PFSK-1 (cell line): Measurements from ENCODE around the gene IGF1R.

ENCODE experiments used
- FOXP2 ChIP-seq: optimal IDR thresholded peaks from 2 replicates; pipeline ENCODE3; 2011; ENCODE audit warnings: borderline replicate concordance, control low read depth, inconsistent platforms; ENCODE audit not compliant: insufficient read depth; ENCODE audit errors: extremely low read length, extremely low read depth
- POLR2AphosphoS5 ChIP-seq: IDR thresholded peaks from 2 replicates; pipeline ENCODE4 v1.6.1; 2012; ENCODE audit warnings: low read depth, mild to moderate bottlenecking, control low read depth, low read length, moderate library complexity
- SIN3A ChIP-seq: IDR thresholded peaks from 2 replicates; pipeline ENCODE4 v1.6.1; 2012; ENCODE audit warnings: mild to moderate bottlenecking, low read length, moderate library complexity, borderline replicate concordance; ENCODE audit not compliant: insufficient read depth
- TAF1 ChIP-seq: IDR thresholded peaks from 2 replicates; pipeline ENCODE4 v1.6.1; 2012; ENCODE audit warnings: low read length, control low read depth, borderline replicate concordance; ENCODE audit not compliant: insufficient read depth
- TF ChIP-seq, protein P1 (sequence below), 2 experiments: IDR thresholded peaks; 2 replicates each; pipeline versions ENCODE4 v1.6.1 to v1.8.0; 2011 to 2012; ENCODE audit warnings: low read depth in 2 of 2, low read length in 2 of 2, control low read depth in 1 of 2, inconsistent platforms in 1 of 2, mild to moderate bottlenecking in 1 of 2, moderate library complexity in 1 of 2; ENCODE audit not compliant: insufficient read depth in 1 of 2

The IGF1R gene

DNA sequence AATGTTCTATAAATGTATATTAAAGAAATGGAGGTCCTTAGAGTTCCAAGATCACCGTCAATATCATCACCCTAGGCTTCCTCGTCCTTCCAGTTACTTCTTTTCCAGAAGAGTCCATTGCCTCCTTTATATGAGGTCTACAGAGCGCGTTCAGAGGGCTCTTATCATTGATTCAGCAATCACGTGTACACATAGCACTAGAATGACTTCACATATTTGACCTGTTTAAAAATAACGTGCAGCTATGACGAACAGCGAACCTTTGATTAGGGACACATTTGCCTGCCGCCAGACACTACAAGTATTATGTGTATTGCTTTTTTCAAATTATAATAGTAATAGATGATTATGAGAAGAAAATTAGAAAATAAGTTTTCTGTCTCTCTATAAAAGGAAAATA, 26.0 kb downstream of the IGF1R start:
- TF ChIP-seq TAF1 = no peak
- no peak for TF ChIP-seq FOXP2
- TF ChIP-seq POLR2AphosphoS5 = no peak
- no peak for TF ChIP-seq SIN3A
- TF ChIP-seq, protein P1, sequence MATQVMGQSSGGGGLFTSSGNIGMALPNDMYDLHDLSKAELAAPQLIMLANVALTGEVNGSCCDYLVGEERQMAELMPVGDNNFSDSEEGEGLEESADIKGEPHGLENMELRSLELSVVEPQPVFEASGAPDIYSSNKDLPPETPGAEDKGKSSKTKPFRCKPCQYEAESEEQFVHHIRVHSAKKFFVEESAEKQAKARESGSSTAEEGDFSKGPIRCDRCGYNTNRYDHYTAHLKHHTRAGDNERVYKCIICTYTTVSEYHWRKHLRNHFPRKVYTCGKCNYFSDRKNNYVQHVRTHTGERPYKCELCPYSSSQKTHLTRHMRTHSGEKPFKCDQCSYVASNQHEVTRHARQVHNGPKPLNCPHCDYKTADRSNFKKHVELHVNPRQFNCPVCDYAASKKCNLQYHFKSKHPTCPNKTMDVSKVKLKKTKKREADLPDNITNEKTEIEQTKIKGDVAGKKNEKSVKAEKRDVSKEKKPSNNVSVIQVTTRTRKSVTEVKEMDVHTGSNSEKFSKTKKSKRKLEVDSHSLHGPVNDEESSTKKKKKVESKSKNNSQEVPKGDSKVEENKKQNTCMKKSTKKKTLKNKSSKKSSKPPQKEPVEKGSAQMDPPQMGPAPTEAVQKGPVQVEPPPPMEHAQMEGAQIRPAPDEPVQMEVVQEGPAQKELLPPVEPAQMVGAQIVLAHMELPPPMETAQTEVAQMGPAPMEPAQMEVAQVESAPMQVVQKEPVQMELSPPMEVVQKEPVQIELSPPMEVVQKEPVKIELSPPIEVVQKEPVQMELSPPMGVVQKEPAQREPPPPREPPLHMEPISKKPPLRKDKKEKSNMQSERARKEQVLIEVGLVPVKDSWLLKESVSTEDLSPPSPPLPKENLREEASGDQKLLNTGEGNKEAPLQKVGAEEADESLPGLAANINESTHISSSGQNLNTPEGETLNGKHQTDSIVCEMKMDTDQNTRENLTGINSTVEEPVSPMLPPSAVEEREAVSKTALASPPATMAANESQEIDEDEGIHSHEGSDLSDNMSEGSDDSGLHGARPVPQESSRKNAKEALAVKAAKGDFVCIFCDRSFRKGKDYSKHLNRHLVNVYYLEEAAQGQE (IDR thresholded peaks at IDR 0.05; ENCODE audit: insufficient read depth in 1 of 2, low read depth in 2 of 2, low read length in 2 of 2) = no peak

DNA sequence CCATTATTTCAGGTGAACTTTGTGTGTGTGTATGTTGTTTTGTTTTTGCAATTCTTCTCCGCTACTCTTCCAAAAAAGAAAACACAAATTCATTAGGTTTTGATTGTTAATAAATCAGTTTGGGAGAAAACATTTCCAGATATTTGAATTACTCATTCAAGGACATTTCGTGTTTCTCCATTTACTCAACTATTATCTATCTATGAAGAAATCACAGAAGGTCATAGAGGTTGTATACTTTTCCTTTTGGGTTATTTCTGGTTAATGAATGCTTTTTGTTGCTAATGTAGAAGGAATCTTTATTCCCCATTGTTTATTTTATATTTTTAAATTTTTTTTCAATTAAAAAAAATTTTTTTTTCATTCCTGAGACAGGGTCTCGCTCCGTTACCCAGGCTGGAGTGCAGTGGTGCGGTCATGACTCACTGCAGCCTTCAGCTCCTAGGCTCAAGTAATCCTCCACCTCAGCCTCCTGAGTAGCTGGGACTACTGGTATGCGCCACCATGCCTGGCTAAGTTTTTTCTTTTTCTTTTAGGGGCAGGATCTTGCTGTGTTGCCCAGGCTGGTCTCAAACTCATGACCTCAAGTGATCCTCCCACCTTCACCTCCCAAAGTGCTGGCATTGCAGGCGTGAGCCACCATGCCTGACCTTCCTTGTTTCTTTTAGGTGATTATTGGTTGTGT, 28.4 kb downstream of the IGF1R start:
- TF ChIP-seq POLR2AphosphoS5 = no peak

DNA sequence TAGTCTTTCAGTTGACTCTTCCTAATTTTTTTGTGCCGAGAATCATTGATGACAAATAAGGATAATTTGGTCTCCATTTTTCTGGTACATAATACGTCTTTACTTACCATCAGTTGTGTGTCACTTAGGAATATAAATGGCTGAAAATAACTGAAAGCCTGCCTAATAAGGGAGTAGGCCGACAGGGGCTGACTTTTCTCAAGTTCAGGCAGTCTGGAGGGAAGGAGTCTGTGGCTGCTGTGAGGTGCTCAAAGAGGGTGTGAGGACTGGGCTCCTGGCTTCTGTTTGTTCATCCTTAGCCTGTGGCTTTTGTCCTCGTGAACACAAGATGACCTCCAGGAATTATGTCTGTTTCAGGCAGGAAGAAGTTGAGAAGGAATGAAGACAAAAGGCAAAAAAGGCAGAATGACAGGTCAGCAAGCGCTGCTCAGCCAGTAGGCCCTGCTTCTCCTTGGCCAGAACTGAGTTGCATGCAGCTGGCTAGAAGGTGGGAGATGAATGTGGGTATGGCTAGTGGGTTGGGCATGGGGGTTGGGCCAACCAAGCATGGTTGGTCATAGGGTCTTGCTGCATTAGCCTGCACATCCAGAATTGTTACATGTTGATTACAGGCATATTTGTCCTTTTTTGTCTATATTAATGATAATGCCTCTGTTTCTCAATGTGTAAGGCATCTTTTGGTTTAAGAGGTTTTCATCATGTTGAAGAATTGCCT, 29.2 kb downstream of the IGF1R start:
- TF ChIP-seq TAF1 (no peak), POLR2AphosphoS5 (no peak), FOXP2 (no peak), SIN3A (no peak)
- TF ChIP-seq, protein P1 (IDR thresholded peaks at IDR 0.05; ENCODE audit: insufficient read depth in 1 of 2, low read depth in 2 of 2, low read length in 2 of 2) = no peak

DNA sequence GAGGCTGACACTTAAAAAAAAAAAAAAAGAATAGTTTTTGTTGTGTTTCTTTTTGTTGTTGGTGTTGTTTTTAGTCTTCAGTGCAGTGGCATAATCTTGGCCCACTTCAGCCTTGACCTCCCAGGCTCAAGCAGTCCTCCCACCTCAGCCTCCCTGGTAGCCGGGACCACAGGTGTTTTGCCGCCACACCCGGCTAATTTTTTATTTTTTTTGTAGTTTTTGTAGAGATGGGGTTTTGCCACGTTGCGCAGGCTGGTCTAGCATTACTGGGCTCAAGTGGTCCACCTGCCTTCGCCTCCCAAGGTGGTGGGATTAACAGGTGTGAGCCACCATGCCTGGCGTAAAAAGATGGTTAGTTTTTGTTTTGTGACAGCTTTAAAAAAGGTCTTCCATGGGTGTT, 30.1 kb downstream of the IGF1R start:
- TF ChIP-seq POLR2AphosphoS5 (no peak), SIN3A (no peak), FOXP2 (no peak), TAF1 (no peak)
- TF ChIP-seq, protein P1 (IDR thresholded peaks at IDR 0.05; ENCODE audit: insufficient read depth in 1 of 2, low read depth in 2 of 2, low read length in 2 of 2) = no peak

DNA sequence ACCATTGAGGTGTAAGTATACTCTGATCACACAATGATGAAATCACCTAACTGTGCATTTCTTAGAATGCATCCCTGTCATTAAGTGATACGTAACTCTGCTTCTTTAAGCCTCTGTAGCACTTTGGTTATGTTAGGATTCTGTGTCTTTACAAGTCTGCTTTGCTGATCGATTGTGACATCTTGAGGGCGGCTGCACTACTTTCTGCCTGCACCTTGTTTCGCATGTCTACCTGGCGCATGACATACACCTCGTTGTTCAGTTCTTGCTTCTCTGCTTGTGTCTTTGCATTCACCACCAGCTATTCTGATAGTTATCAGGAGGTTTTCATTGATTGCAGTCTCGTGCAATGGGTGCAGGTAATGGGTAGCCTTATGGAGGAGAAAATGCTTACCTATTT, 32.7 kb downstream of the IGF1R start:
- TF ChIP-seq, protein P1 (IDR thresholded peaks at IDR 0.05; ENCODE audit: insufficient read depth in 1 of 2, low read depth in 2 of 2, low read length in 2 of 2) = no peak
- TF ChIP-seq FOXP2 = no peak
- TF ChIP-seq TAF1 = no peak
- TF ChIP-seq POLR2AphosphoS5 = no peak
- no peak for TF ChIP-seq SIN3A
